Endothelial cell of umbilical vein (primary cell): Measurements from ENCODE around the gene KIF26B. TPM values are rescaled to one million over a fixed set of nuclear protein-coding genes. Genes with fewer than 3 reads are reported as not detected.

ENCODE experiments used
- BruUV-seq: library from RNA; stranded (reverse); fragments of 400-500 nt; replicated peaks from 2 replicates; lab custom pipeline; 2021; lab: Mats Ljungman, UMichigan
- CTCF ChIA-PET: fragments of 300-600, 350-600 bp; sonication (Branson Sonifier 250); formaldehyde crosslinking; loops from one replicate; lab custom pipeline; 2021; ENCODE audit warnings: antibody characterized with exemption, inconsistent platforms; lab: Charles Lee
- POLR2A ChIA-PET: fragments of 300-600, 350-600 bp; sonication (Branson Sonifier 250); formaldehyde crosslinking; loops from one replicate; lab custom pipeline; 2021; ENCODE audit warnings: antibody characterized with exemption, inconsistent platforms; lab: Charles Lee
- DNase-seq: peaks from one replicate; pipeline ENCODE4 v3.0.0-alpha.2; 2011; ENCODE audit warnings: low read depth, low spot score
- FAIRE-seq: peaks from 2 replicates; lab custom pipeline; 2011; peaks lifted over from hg19 to GRCh38; lab: Jason Lieb, UNC
- H2AFZ ChIP-seq: 2 replicates; pipeline ENCODE4 v1.6.0; 2012; ENCODE audit warnings: low read depth, low read length, control low read depth, inconsistent platforms
- H3K27ac ChIP-seq: 2 replicates; pipeline ENCODE4 v1.5.1; 2011; ENCODE audit warnings: low read depth, mild to moderate bottlenecking, control low read depth, low read length, moderate library complexity; ENCODE audit not compliant: insufficient read depth
- H3K27me3 ChIP-seq, 2 experiments: 2 replicates each; pipeline versions ENCODE4 v1.6.0 to v1.6.1; 2011; ENCODE audit warnings: low read length in 2 of 2, mixed read lengths in 1 of 2; ENCODE audit not compliant: control insufficient read depth in 2 of 2, insufficient read depth in 2 of 2
- H3K36me3 ChIP-seq, 2 experiments: 2 replicates in 1 of 2; 3 replicates in 1 of 2; pipeline ENCODE4 v1.5.1; 2011; ENCODE audit warnings: low read length in 2 of 2, mild to moderate bottlenecking in 1 of 2, moderate library complexity in 1 of 2; ENCODE audit not compliant: control insufficient read depth in 2 of 2, insufficient read depth in 2 of 2; ENCODE audit errors: extremely low read depth in 1 of 2
- H3K4me1 ChIP-seq: 3 replicates; pipeline ENCODE4 v1.5.1; 2011; ENCODE audit warnings: mild to moderate bottlenecking, low read length; ENCODE audit not compliant: control insufficient read depth, insufficient read depth; ENCODE audit errors: extremely low read depth
- H3K4me2 ChIP-seq: 2 replicates; pipeline ENCODE4 v1.6.1; 2011; ENCODE audit warnings: low read length, control low read depth, mixed read lengths; ENCODE audit not compliant: insufficient read depth
- H3K4me3 ChIP-seq, 3 experiments: fragments of 200-600 bp in 1 of 3; sonication (generic), shearing (Covaris generic) in 1 of 3; replicated peaks in 1 of 3; 2 replicates each; pipeline ENCODE4 v1.5.1; 2011 to 2016; ENCODE audit warnings: control low read depth in 3 of 3, low read length in 3 of 3, mild to moderate bottlenecking in 2 of 3, inconsistent platforms in 1 of 3, low read depth in 1 of 3, moderate library complexity in 1 of 3; ENCODE audit not compliant: insufficient read depth in 1 of 3
- H3K79me2 ChIP-seq: 2 replicates; pipeline ENCODE4 v1.6.0; 2012; ENCODE audit warnings: low read length, inconsistent platforms; ENCODE audit not compliant: control insufficient read depth, insufficient read depth
- H3K9ac ChIP-seq: replicated peaks from 2 replicates; pipeline ENCODE3; 2011; ENCODE audit warnings: low read length, control low read depth; ENCODE audit not compliant: insufficient read depth; ENCODE audit errors: extremely low read depth
- H3K9me1 ChIP-seq: replicated peaks from 3 replicates; pipeline ENCODE4 v1.6.0; 2011; ENCODE audit warnings: mild to moderate bottlenecking, low read length; ENCODE audit not compliant: control insufficient read depth, insufficient read depth; ENCODE audit errors: extremely low read depth
- H3K9me3 ChIP-seq: replicated peaks from 2 replicates; pipeline ENCODE4 v1.5.1; 2012; ENCODE audit warnings: low read length, inconsistent platforms; ENCODE audit not compliant: control insufficient read depth, insufficient read depth
- H4K20me1 ChIP-seq: replicated peaks from 2 replicates; pipeline ENCODE3; 2011; ENCODE audit warnings: mild to moderate bottlenecking, low read length; ENCODE audit not compliant: control insufficient read depth, insufficient read depth; ENCODE audit errors: extremely low read depth
- CTCF ChIP-seq, 2 donors: IDR thresholded peaks; 1 replicate in 1 of 2; 2 replicates in 1 of 2; pipeline ENCODE4 v1.5.1; 2011; ENCODE audit warnings: low read length in 2 of 2, mild to moderate bottlenecking in 2 of 2, moderate library complexity in 2 of 2, control low read depth in 1 of 2, inconsistent platforms in 1 of 2, low read depth in 1 of 2; ENCODE audit not compliant: insufficient read depth in 1 of 2; ENCODE audit errors: extremely low read depth in 1 of 2
- EZH2 ChIP-seq: IDR thresholded peaks from 2 replicates; pipeline ENCODE4 v1.6.1; 2012; ENCODE audit warnings: borderline replicate concordance, low read depth, mild to moderate bottlenecking, moderate library complexity, low read length, inconsistent platforms; ENCODE audit not compliant: severe bottlenecking
- FOS ChIP-seq: IDR thresholded peaks from 2 replicates; pipeline ENCODE4 v1.6.1; 2011; ENCODE audit warnings: mild to moderate bottlenecking, low read length, moderate library complexity, borderline replicate concordance; ENCODE audit not compliant: insufficient read depth
- GATA2 ChIP-seq: IDR thresholded peaks from 2 replicates; pipeline ENCODE4 v1.7.0; 2011; ENCODE audit warnings: low read depth, mild to moderate bottlenecking, moderate library complexity, mixed read lengths, low read length; ENCODE audit not compliant: insufficient read length, insufficient read depth
- JUN ChIP-seq: IDR thresholded peaks from 2 replicates; pipeline ENCODE4 v1.6.1; 2011; ENCODE audit warnings: borderline replicate concordance, low read depth; ENCODE audit not compliant: insufficient read length, insufficient read depth
- MAX ChIP-seq: IDR thresholded peaks from 2 replicates; pipeline ENCODE4 v1.6.1; 2011; ENCODE audit not compliant: insufficient read depth, insufficient read length
- MYC ChIP-seq: IDR thresholded peaks from one replicate; pipeline ENCODE4 v1.6.1; 2011; ENCODE audit warnings: mild to moderate bottlenecking, low read depth, low read length
- POLR2A ChIP-seq: IDR thresholded peaks from 2 replicates; pipeline ENCODE4 v1.6.1; 2012; ENCODE audit warnings: low read depth, mild to moderate bottlenecking, control low read depth, low read length
- POLR2AphosphoS5 ChIP-seq: IDR thresholded peaks from 2 replicates; pipeline ENCODE4 v1.6.1; 2012; ENCODE audit warnings: low read depth, mild to moderate bottlenecking, control low read depth, low read length, moderate library complexity; ENCODE audit not compliant: insufficient read depth
- dilution Hi-C: fragments of 300-500 bp; cut with MboI; formaldehyde crosslinking; loops from one replicate; pipeline ENCODE4 v1.15.0; 2019; ENCODE audit warnings: low sequenced_read_pairs; ENCODE audit not compliant: extremely low pct_ligation_motif_present
- intact Hi-C: fragments of 100-400 bp; cut with micrococcal nuclease; formaldehyde crosslinking; loops from one replicate; pipeline ENCODE4 v1.10.0; 2022
- polyA plus RNA-seq, 4 experiments: library from polyadenylated mRNA; depleted of rRNA in 3 of 4; stranded (reverse) in 3 of 4; unstranded in 1 of 4; fragments of >200 nt; gene quantifications; 2 replicates each; pipeline versions ENCODE4 v1.2.1 to v1.2.3, GENCODE V29; 2011 to 2012; ENCODE audit warnings: missing spikeins in 1 of 4
- total RNA-seq: library from RNA; stranded (reverse); gene quantifications from 2 replicates; pipeline ENCODE4 v1.2.3, GENCODE V29; 2021

The KIF26B gene
- total and polyA plus RNA-seq, 2 donors (not counting 3 experiments of a cell fraction or from before 2014, with no cell fraction given), result 0.04 to 0.49 TPM

GRCh38 chr1:245463392-245464165, 308.8 kb downstream of the KIF26B start:
- ChIA-PET CTCF (no interaction called here), POLR2A (no interaction called here)
- Histone ChIP-seq H3K4me1 (no peaks in the 10 kb centered on the region), H3K4me3 (no peak overlapping the region), H3K27ac (no peak overlapping the region), H2AFZ (no peak overlapping the region), H3K27me3 (no peaks in the 10 kb centered on the region), H3K4me2 (no peak overlapping the region), H3K9me1 (no peaks in the 10 kb centered on the region), H3K9me3 (no peaks in the 10 kb centered on the region), H3K36me3 (no peaks in the 10 kb centered on the region), H3K79me2 (no peaks in the 10 kb centered on the region), H3K9ac (no peak overlapping the region), H4K20me1 (no peaks in the 10 kb centered on the region)
- no peak for FAIRE-seq
- BruUV-seq, result no TSS peak
- DNase-seq, result no peak
- dilution Hi-C loops, result no loop called here
- TF ChIP-seq GATA2 (no peak), MYC (no peak), FOS (no peak), POLR2A (no peak), MAX (no peak), POLR2AphosphoS5 (no peak), CTCF (IDR thresholded peaks at IDR 0.05; ENCODE audit: extremely low read depth in 1 of 2, insufficient read depth in 1 of 2, low read depth in 1 of 2, low read length in 2 of 2) (no peak), JUN (no peak), EZH2 (no peak)
- intact Hi-C loops, result no loop called here
